WTC11 (cell line): ENCODE results near the gene ZNF668.
A peak's percentile ranks its signal among the peaks of the same experiment; 100 is the strongest.

Source experiments
- NR2C2 ChIP-seq: sonication (generic); formaldehyde crosslinking; IDR thresholded peaks from 2 replicates; pipeline ENCODE4 v1.8.0; 2022; ENCODE audit warnings: mild to moderate bottlenecking, missing genetic modification reagents
- TEAD4 ChIP-seq: sonication (generic); formaldehyde crosslinking; IDR thresholded peaks from 2 replicates; pipeline ENCODE4 v1.8.0; 2022; ENCODE audit warnings: mild to moderate bottlenecking, missing genetic modification reagents
- TF ChIP-seq, protein P1 (sequence below): sonication (generic); formaldehyde crosslinking; IDR thresholded peaks from 2 replicates; pipeline ENCODE4 v1.8.0; 2022; ENCODE audit warnings: mild to moderate bottlenecking, missing genetic modification reagents

DNA sequence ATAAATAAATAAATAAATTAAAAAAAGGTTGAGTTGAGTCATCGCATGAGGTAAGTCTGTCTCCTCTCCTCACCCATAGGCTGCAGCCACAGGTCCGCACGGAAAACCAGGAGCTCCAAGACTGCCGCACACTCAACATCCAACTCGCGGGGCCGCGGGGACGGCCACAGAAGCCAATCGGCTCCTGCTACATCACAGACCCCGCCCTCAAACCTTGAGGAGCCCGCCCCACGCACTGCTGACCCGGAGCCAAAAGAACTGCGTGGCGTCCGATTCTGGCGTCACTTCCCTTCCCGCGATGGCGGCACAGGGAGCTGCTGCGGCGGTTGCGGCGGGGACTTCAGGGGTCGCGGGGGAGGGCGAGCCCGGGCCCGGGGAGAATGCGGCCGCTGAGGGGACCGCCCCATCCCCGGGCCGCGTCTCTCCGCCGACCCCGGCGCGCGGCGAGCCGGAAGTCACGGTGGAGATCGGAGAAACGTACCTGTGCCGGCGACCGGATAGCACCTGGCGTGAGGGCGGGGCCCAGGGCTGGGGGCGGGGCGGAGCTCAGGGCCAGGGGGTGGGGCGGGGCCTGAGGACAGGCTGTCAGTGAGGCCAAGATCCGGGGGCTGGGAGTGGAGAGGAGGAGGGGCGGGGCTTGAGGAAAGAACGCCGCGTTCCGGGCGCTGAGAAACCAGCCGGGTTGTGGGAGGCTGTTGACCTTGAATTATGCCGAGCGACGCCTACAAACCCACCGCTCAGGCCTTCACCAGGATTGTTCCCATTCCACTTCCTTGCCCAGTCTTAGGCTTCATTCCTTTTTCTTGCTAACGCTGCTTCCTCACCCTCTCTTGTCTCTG, 43.6 kb upstream of the ZNF668 start, which contains the start of gene KAT8:
- TF ChIP-seq, protein P1, sequence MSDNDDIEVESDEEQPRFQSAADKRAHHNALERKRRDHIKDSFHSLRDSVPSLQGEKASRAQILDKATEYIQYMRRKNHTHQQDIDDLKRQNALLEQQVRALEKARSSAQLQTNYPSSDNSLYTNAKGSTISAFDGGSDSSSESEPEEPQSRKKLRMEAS (CRISPR knock-in tag), result peak; percentile 70
- peak; percentile 98 for TF ChIP-seq NR2C2 (CRISPR knock-in tag)
- TF ChIP-seq TEAD4, result no peak
